Breast epithelium (tissue), 3 donors: ENCODE data around the gene MEG3.

ENCODE experiments used
- CTCF ChIP-seq, 3 donors: fragments of 450-650 bp; IDR thresholded peaks; one replicate each; pipeline ENCODE4 v1.5.1; 2016 to 2017; ENCODE audit warnings: antibody characterized with exemption in 3 of 3, mild to moderate bottlenecking in 3 of 3, moderate library complexity in 3 of 3
- POLR2AphosphoS5 ChIP-seq, 3 donors: sonication (generic); formaldehyde crosslinking; IDR thresholded peaks; one replicate each; pipeline ENCODE4 v1.6.1; 2017; ENCODE audit warnings: antibody characterized with exemption in 3 of 3

- TF ChIP-seq POLR2AphosphoS5 (IDR thresholded peaks at IDR 0.05) (no peak), CTCF (IDR thresholded peaks at IDR 0.05) (no peak)
Measured at GRCh38 chr14:100872259-100873095, 46.6 kb downstream of the MEG3 start.
